Muscle of leg (tissue), 11 donors: ENCODE data around the gene LDHAL6B. TPM values are rescaled to one million over a fixed set of nuclear protein-coding genes. Genes with fewer than 3 reads are reported as not detected.

Experiments used
- DNase-seq: peaks from one replicate; pipeline ENCODE4 v3.0.0; 2013
- H3K27ac ChIP-seq: one replicate; pipeline ENCODE4 v1.5.1; 2013; ENCODE audit warnings: mild to moderate bottlenecking, low read length, control low read depth
- H3K27me3 ChIP-seq: one replicate; pipeline ENCODE4 v1.6.1; 2013; ENCODE audit warnings: low read length; ENCODE audit not compliant: control insufficient read depth, insufficient read depth
- H3K36me3 ChIP-seq: one replicate; pipeline ENCODE4 v1.6.1; 2013; ENCODE audit warnings: low read length; ENCODE audit not compliant: control insufficient read depth, insufficient read depth
- H3K4me1 ChIP-seq: one replicate; pipeline ENCODE4 v1.6.1; 2013; ENCODE audit warnings: low read length; ENCODE audit not compliant: control insufficient read depth, insufficient read depth
- H3K4me3 ChIP-seq: one replicate; pipeline ENCODE4 v1.5.1; 2013; ENCODE audit warnings: low read length, control low read depth
- H3K9me3 ChIP-seq: replicated peaks from 2 replicates; pipeline ENCODE4 v1.6.1; 2013; ENCODE audit warnings: low read depth, low read length; ENCODE audit not compliant: control insufficient read depth
- WGBS: methylation state at CpG from one replicate; pipeline ENCODE4 v1.1.5; 2013; ENCODE audit warnings: missing lambda C conversion rate; ENCODE audit not compliant: insufficient coverage; 5-methylcytosine and 5-hydroxymethylcytosine counted together
- polyA plus RNA-seq, 8 donors: library from polyadenylated mRNA; unstranded; fragments of 120-200 nt; gene quantifications; one replicate each; pipeline versions ENCODE4 v1.2.1 to v1.2.3, GENCODE V29; 2013; ENCODE audit warnings: inconsistent platforms in 1 of 8, low replicate concordance in 1 of 8; ENCODE audit not compliant: insufficient read length in 8 of 8, insufficient read depth in 1 of 8
- total RNA-seq: library from RNA; stranded (reverse); fragments of 120-200 nt; gene quantifications from one replicate; pipeline ENCODE4 v1.2.4, GENCODE V29; 2013

The LDHAL6B gene
- total and polyA plus RNA-seq, 9 donors: 0.07 to 0.14 (median 0.12) TPM; not detected in 6

- WGBS: 100% methylated on average over 1 of the region's 2 CpGs
- peaks cover 29% of the 10 kb centered on the region for H3K36me3 ChIP-seq
- no peak overlapping the region for H3K27ac ChIP-seq
- no peaks in the 10 kb centered on the region for H3K27me3 ChIP-seq
- H3K4me1 ChIP-seq: no peaks in the 10 kb centered on the region
- no peak for DNase-seq
- H3K9me3 ChIP-seq: no peaks in the 10 kb centered on the region
- H3K4me3 ChIP-seq: no peak overlapping the region
Measured at GRCh38 chr15:59210186-59210585, 3.5 kb downstream of the LDHAL6B start.

GRCh38 chr15:59216911-59217310 lies 10.3 kb downstream of the LDHAL6B start:
- H3K36me3 ChIP-seq: peaks cover 14% of the 10 kb centered on the region
- no peaks in the 10 kb centered on the region for H3K4me1 ChIP-seq
- no peaks in the 10 kb centered on the region for H3K27me3 ChIP-seq
- no peaks in the 10 kb centered on the region for H3K9me3 ChIP-seq
- no peak overlapping the region for H3K27ac ChIP-seq
- H3K4me3 ChIP-seq: no peak overlapping the region
- WGBS: no CpG with 5 or more reads among the region's 5 CpGs
- DNase-seq: no peak

DNA sequence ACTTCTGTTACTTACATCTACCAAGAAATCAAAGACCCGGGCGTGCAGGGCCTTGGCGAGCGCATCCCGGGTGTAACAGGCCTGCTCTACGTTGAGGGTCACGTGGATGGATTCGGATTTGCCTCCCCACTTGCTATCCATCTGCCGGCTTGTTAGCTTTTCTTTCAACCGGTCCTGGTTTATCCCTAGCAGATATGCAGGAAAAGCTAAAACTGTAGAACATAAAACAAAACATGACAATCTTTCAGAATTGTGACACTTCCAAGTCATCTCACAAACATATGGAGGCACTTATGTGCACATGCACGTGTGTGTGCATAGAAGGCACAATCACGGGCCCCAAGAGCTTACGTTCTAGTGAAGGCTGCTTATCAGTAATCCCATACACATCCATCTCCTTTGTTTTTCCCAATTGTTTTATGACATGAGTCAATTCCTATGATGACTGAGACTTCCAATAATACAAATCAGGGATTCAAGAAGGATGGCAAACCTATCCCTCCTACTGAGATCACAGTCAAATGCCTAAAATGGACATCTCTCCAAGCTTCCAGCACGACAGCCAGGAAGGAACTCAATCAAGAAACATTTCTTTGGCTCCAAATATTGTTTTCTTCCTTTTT lies 11.3 kb downstream of the LDHAL6B start:
- WGBS: 88% methylated on average over 13 of the region's 14 CpGs
- H3K27ac ChIP-seq: no peak overlapping the region
- H3K27me3 ChIP-seq: no peaks in the 10 kb centered on the region
- DNase-seq: no peak
- peaks cover 11% of the 10 kb centered on the region for H3K36me3 ChIP-seq
- H3K9me3 ChIP-seq: no peaks in the 10 kb centered on the region
- H3K4me3 ChIP-seq: no peak overlapping the region
- no peaks in the 10 kb centered on the region for H3K4me1 ChIP-seq

GRCh38 chr15:59218710-59219109 lies 12.1 kb downstream of the LDHAL6B start:
- Histone ChIP-seq H3K36me3 (peaks cover 11% of the 10 kb centered on the region), H3K27ac (no peak overlapping the region), H3K9me3 (no peaks in the 10 kb centered on the region), H3K27me3 (no peaks in the 10 kb centered on the region), H3K4me1 (peaks cover under 1% of the 10 kb centered on the region), H3K4me3 (no peak overlapping the region)
- 83% methylated on average over 3 of the region's 3 CpGs for WGBS
- DNase-seq: no peak

DNA sequence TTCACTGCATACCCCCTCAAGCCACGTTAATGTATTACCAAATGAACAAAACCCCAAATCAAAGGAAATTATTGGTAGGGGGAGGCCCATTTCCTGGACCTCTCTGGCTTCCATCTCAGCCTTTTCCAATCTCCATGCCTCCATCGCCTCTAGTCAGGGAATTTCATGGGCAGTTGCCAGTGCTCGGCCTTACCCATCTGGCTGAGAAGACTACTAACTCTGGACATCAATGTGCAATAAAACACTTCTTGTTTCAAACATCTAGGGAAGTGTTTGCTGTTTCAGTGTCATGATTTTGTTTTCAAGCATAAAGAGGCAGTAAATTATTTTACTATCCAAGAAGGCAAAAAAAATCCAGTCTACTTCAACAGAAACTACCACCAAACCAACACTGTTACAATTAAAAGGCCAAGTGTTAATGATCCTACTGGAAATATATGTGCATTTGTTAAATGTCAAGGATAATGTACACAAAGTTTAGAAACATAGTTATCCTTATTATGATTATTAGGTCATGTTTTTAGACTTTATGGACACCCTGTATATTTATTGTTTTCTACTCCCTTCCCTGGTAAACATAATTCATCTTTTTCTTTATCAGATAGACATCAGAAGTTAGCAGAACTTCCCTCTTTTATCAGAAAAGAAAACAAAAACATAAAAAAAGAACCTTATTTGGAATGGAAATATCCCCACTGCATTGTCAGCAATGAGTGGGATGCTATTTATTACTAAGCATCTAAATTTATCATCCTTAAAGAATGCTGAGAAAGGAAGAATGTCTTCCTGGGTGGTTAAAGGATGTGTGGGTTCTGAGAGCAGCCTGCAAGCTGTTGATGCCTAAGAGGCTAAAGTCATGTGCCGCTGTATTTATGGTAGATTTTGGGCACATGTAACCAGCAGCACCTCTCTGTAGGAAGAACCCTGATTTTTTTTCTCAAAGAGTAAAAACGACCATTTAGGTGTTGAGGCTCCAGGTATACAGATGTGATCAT lies 15.2 kb downstream of the LDHAL6B start:
- DNase-seq: peak; percentile 52
- Histone ChIP-seq H3K27ac (no peak overlapping the region), H3K36me3 (peaks cover 8% of the 10 kb centered on the region)

GRCh38 chr15:59222906-59223550 lies 16.4 kb downstream of the LDHAL6B start:
- no peak for DNase-seq
- no peaks in the 10 kb centered on the region for H3K9me3 ChIP-seq
- no peak overlapping the region for H3K4me3 ChIP-seq
- no peaks in the 10 kb centered on the region for H3K27me3 ChIP-seq
- H3K4me1 ChIP-seq: peaks cover 3% of the 10 kb centered on the region
- H3K27ac ChIP-seq: no peak overlapping the region
- peaks cover 3% of the 10 kb centered on the region for H3K36me3 ChIP-seq
- 90% methylated on average over 7 of the region's 11 CpGs for WGBS

More for the DNA sequence above, 15.2 kb downstream of the LDHAL6B start:
- WGBS: 83% methylated on average over 1 of the region's 5 CpGs
- H3K4me3 ChIP-seq: no peak overlapping the region
- no peaks in the 10 kb centered on the region for H3K27me3 ChIP-seq
- peaks cover 3% of the 10 kb centered on the region for H3K4me1 ChIP-seq
- no peaks in the 10 kb centered on the region for H3K9me3 ChIP-seq

DNA sequence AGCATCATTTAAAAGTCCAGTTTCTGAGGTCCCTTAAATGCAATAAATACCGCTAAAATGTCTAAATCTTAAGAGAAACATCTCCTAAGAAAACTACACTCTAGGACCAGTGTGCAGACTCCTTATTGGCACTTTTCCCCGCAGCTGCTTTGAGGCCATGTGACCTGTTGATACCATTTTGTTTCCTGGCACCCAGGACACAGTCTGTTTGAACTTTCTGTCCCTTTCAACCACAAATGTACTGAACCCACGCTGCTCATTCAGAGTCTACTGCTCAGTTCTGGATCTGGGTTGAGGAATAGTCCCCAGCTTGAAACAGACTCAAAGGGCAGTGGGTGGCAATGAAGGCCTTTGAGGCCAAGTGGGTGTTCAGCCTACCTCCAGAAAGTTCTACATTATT lies 17.1 kb downstream of the LDHAL6B start:
- Histone ChIP-seq H3K4me1 (peaks cover 3% of the 10 kb centered on the region), H3K27me3 (no peaks in the 10 kb centered on the region), H3K4me3 (no peak overlapping the region), H3K9me3 (no peaks in the 10 kb centered on the region), H3K36me3 (peaks cover 3% of the 10 kb centered on the region), H3K27ac (no peak overlapping the region)
- no peak for DNase-seq
- 88% methylated on average over 2 of the region's 3 CpGs for WGBS

DNA sequence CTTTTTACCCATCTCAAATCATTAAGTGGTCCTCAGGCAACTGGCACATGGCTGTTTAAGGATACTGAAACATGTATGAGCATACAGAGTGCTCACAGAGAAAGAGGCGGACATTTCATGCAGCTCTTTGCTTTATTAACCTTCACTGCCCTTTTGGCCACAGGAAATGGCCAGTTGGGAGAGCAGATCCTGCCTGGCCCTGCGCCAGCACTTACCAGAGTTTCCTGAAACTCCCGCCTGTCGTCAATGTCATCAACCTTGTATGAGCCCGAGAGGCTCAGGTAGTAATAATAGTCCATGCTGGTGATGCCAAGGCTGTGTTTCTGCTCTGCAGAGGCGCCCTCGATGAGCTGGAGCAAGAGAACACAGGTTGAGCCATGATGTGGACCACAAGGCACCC lies 17.8 kb downstream of the LDHAL6B start:
- WGBS: 76% methylated on average over 3 of the region's 7 CpGs

GRCh38 chr15:59227021-59227420 lies 20.4 kb downstream of the LDHAL6B start:
- Histone ChIP-seq H3K4me3 (no peak overlapping the region), H3K9me3 (no peaks in the 10 kb centered on the region), H3K4me1 (peaks cover 3% of the 10 kb centered on the region), H3K27ac (no peak overlapping the region), H3K36me3 (peaks cover 11% of the 10 kb centered on the region), H3K27me3 (no peaks in the 10 kb centered on the region)
- DNase-seq: no peak
- WGBS: 93% methylated on average over 3 of the region's 4 CpGs

More for the DNA sequence above, 17.8 kb downstream of the LDHAL6B start:
- H3K9me3 ChIP-seq: no peaks in the 10 kb centered on the region
- no peak for DNase-seq
- no peak overlapping the region for H3K27ac ChIP-seq
- peaks cover 3% of the 10 kb centered on the region for H3K36me3 ChIP-seq
- no peak overlapping the region for H3K4me3 ChIP-seq
- peaks cover 3% of the 10 kb centered on the region for H3K4me1 ChIP-seq
- no peaks in the 10 kb centered on the region for H3K27me3 ChIP-seq

DNA sequence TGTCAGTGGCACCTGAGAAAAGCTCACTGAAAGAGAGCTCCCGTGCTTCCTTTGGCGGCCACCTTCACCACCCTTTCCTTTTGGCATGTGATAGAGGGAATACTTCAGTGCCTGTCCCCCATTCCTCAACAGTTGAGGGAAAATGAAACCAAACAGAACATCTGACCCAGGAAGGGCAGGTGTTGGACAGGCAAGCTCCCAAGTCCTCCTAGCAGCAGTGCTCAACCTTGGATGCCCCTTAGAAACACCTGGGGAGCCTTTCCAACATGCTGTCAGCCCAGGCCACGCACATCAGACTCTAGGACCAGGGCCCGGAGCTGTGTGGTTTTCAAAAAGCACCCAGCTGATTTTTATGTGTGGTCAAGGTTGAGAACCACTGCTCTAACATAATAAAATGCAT lies 22.4 kb downstream of the LDHAL6B start:
- H3K4me3 ChIP-seq: no peak overlapping the region
- H3K9me3 ChIP-seq: no peaks in the 10 kb centered on the region
- H3K36me3 ChIP-seq: peaks cover 9% of the 10 kb centered on the region
- DNase-seq: no peak
- no peak overlapping the region for H3K27ac ChIP-seq
- H3K27me3 ChIP-seq: no peaks in the 10 kb centered on the region
- H3K4me1 ChIP-seq: no peaks in the 10 kb centered on the region
- no CpG with 5 or more reads among the region's 4 CpGs for WGBS
